ENCODE measurements around the gene SLAMF8.

The SLAMF8 gene

GRCh38 chr1:159826441-159827101, at the start of gene SLAMF8:
TSS of gene SLAMF8 (plus strand) at chr1:159826873. CDS start at chr1:159826899, 26 bp downstream.
- DNase-seq: no peak

- no peak for DNase-seq
Measured at GRCh38 chr1:159778266-159778665, 48.4 kb upstream of the SLAMF8 start.

GRCh38 chr1:159779403-159779851, 47.2 kb upstream of the SLAMF8 start:
- peak; percentile 40 for DNase-seq

GRCh38 chr1:159780583-159781582, 45.8 kb upstream of the SLAMF8 start, which contains the start of gene DUSP23:
TSS of gene DUSP23 (plus strand) at chr1:159780962. CDS start at chr1:159781101, 139 bp downstream.
- peak; percentile 93 for DNase-seq

GRCh38 chr1:159781992-159782391, 44.7 kb upstream of the SLAMF8 start:
- DNase-seq: no peak

- DNase-seq: peak; percentile 45
Measured at GRCh38 chr1:159783724-159784123, 42.9 kb upstream of the SLAMF8 start.

GRCh38 chr1:159786465-159786864, 40.2 kb upstream of the SLAMF8 start:
- DNase-seq: no peak

- DNase-seq: no peak
Measured at GRCh38 chr1:159786966-159787365, 39.7 kb upstream of the SLAMF8 start.

- no peak for DNase-seq
Measured at GRCh38 chr1:159790237-159790917, 36.3 kb upstream of the SLAMF8 start.

GRCh38 chr1:159791031-159791430, 35.6 kb upstream of the SLAMF8 start:
- DNase-seq: no peak

GRCh38 chr1:159791461-159791860, 35.2 kb upstream of the SLAMF8 start:
- no peak for DNase-seq

- no peak for DNase-seq
Measured at GRCh38 chr1:159795534-159795933, 31.1 kb upstream of the SLAMF8 start.

- DNase-seq: peak; percentile 75
Measured at GRCh38 chr1:159798893-159799292, 27.8 kb upstream of the SLAMF8 start.

- no peak for DNase-seq
Measured at GRCh38 chr1:159799446-159799985, 27.2 kb upstream of the SLAMF8 start.

- DNase-seq: no peak
Measured at GRCh38 chr1:159800177-159800930, 26.3 kb upstream of the SLAMF8 start.

GRCh38 chr1:159802111-159802510, 24.6 kb upstream of the SLAMF8 start, which contains the start of gene FCRL6:
TSS of gene FCRL6 (plus strand) at chr1:159802360. CDS start at chr1:159802425, 65 bp downstream.
- DNase-seq: no peak

- no peak for DNase-seq
Measured at GRCh38 chr1:159803956-159804689, 22.6 kb upstream of the SLAMF8 start.

GRCh38 chr1:159804924-159805323, 21.7 kb upstream of the SLAMF8 start:
- DNase-seq: no peak

GRCh38 chr1:159815926-159816325, 10.7 kb upstream of the SLAMF8 start:
- DNase-seq: no peak

- no peak for DNase-seq
Measured at GRCh38 chr1:159817276-159818041, 9.2 kb upstream of the SLAMF8 start.
